ENCODE measurements around the gene IL3. TPM values are rescaled to one million over a fixed set of nuclear protein-coding genes. Genes with fewer than 3 reads are reported as not detected.

IL3 gene
- not detected in 2 replicates for total RNA-seq

GRCh38 chr5:132060501-132061161, at the start of gene IL3:
Gene IL3, plus strand, starts transcription at chr5:132060655. Its CDS starts 52 bp downstream, at chr5:132060707.

GRCh38 chr5:132011622-132012343, 48.7 kb upstream of the IL3 start, which contains the start of gene ACSL6:
Gene ACSL6, minus strand, starts transcription at chr5:132011658. Its CDS starts 105 bp downstream, at chr5:132011553.

GRCh38 chr5:132073231-132074013, 13.0 kb downstream of the IL3 start, which contains the start of gene CSF2:
Gene CSF2, plus strand, starts transcription at chr5:132073789. Its CDS starts 35 bp downstream, at chr5:132073824.

Other genes starting within 250 kb of the IL3 start
- not detected in 2 replicates for gene MEIKIN, start 115.0 kb upstream of the IL3 start, total RNA-seq
- not detected in 2 replicates for gene ACSL6, start 49.0 kb upstream of the IL3 start, total RNA-seq
- gene CSF2, start 13.1 kb downstream of the IL3 start, total RNA-seq, result 0.28 TPM in 1 of 2 replicates, not detected in the other
- 58.1 and 59.9 TPM in 2 replicates for gene P4HA2, start 167.2 kb downstream of the IL3 start, total RNA-seq
- gene PDLIM4, start 197.0 kb downstream of the IL3 start, total RNA-seq, result 61.7 and 92.3 TPM in 2 replicates
- 0.78 and 1.6 TPM in 2 replicates for gene SLC22A4, start 233.7 kb downstream of the IL3 start, total RNA-seq

All from airway epithelial cell (primary cell).